Liver (tissue), 3 donors: ENCODE data around the gene COMP.

ENCODE experiments used
- ATF3 ChIP-seq: IDR thresholded peaks from 2 replicates; pipeline ENCODE4 v1.6.1; 2016; ENCODE audit warnings: antibody characterized with exemption
- CTCF ChIP-seq: fragments of 150-350 bp; IDR thresholded peaks from 2 replicates; pipeline ENCODE4 v1.5.1; 2017; ENCODE audit warnings: improper control_type of control experiment, low read depth, low read length; ENCODE audit not compliant: missing input control
- EGR1 ChIP-seq, 2 donors: IDR thresholded peaks; 2 replicates each; pipeline ENCODE4 v1.6.1; 2016 to 2018; ENCODE audit warnings: antibody characterized with exemption in 2 of 2, low read depth in 2 of 2
- GABPA ChIP-seq, 2 donors: IDR thresholded peaks in 1 of 2; conservative IDR thresholded peaks in 1 of 2; 2 replicates each; pipeline ENCODE4 v1.6.1; 2016; ENCODE audit warnings: antibody characterized with exemption in 2 of 2, mild to moderate bottlenecking in 1 of 2, moderate library complexity in 1 of 2
- HNF4A ChIP-seq, 2 donors: conservative IDR thresholded peaks; 2 replicates each; pipeline ENCODE4 v1.6.1; 2016; ENCODE audit warnings: antibody characterized with exemption in 2 of 2, mild to moderate bottlenecking in 2 of 2
- JUND ChIP-seq, 2 donors: IDR thresholded peaks; 2 replicates each; pipeline ENCODE4 v1.6.1; 2016; ENCODE audit warnings: antibody characterized with exemption in 2 of 2
- MAX ChIP-seq: IDR thresholded peaks from 2 replicates; pipeline ENCODE4 v1.6.1; 2016; ENCODE audit warnings: antibody characterized with exemption
- RAD21 ChIP-seq, 2 donors: IDR thresholded peaks; 2 replicates each; pipeline ENCODE4 v1.6.1; 2016; ENCODE audit warnings: antibody characterized with exemption in 2 of 2, mild to moderate bottlenecking in 2 of 2
- REST ChIP-seq: IDR thresholded peaks from 2 replicates; pipeline ENCODE4 v1.6.1; 2016; ENCODE audit warnings: antibody characterized with exemption, mild to moderate bottlenecking
- RXRA ChIP-seq, 2 donors: IDR thresholded peaks; 2 replicates each; pipeline ENCODE4 v1.6.1; 2017 to 2018; ENCODE audit warnings: antibody characterized with exemption in 2 of 2, mild to moderate bottlenecking in 1 of 2
- SP1 ChIP-seq: IDR thresholded peaks from 2 replicates; pipeline ENCODE4 v1.6.1; 2018; ENCODE audit warnings: antibody characterized with exemption, mild to moderate bottlenecking
- TAF1 ChIP-seq: conservative IDR thresholded peaks from 2 replicates; pipeline ENCODE4 v1.6.1; 2016; ENCODE audit warnings: antibody characterized with exemption, mild to moderate bottlenecking
- YY1 ChIP-seq: IDR thresholded peaks from 2 replicates; pipeline ENCODE4 v1.6.1; 2016; ENCODE audit warnings: antibody characterized with exemption, mild to moderate bottlenecking
- donor health status: healthy.
- donor health status: healthy.

- TF ChIP-seq TAF1 (no peak), ATF3 (no peak), CTCF (no peak), MAX (no peak), HNF4A (conservative IDR thresholded peaks at IDR 0.05) (no peak), YY1 (no peak), RXRA (IDR thresholded peaks at IDR 0.05) (no peak), EGR1 (IDR thresholded peaks at IDR 0.05; ENCODE audit: low read depth in 2 of 2) (no peak), GABPA (IDR thresholded peaks at IDR 0.05 in 1 of 2, conservative IDR thresholded peaks at IDR 0.05 in 1 of 2) (no peak), SP1 (no peak), REST (no peak), RAD21 (IDR thresholded peaks at IDR 0.05) (no peak), JUND (IDR thresholded peaks at IDR 0.05) (no peak)
These were observed 41.5 kb downstream of the COMP start for GRCh38 chr19:18749362-18750231.
